Hepatocyte (in vitro differentiated cells): ENCODE data around the gene RUNX1. TPM values are rescaled to one million over a fixed set of nuclear protein-coding genes. Genes with fewer than 3 reads are reported as not detected.

ENCODE experiments used
- DNase-seq: peaks from one replicate; pipeline ENCODE4 v3.0.0-alpha.2; 2016; ENCODE audit warnings: low spot score
- H2AFZ ChIP-seq: fragments of 200-600 bp; sonication (generic); 2 replicates; pipeline ENCODE4 v1.6.0; 2016; ENCODE audit warnings: antibody characterized with exemption, mild to moderate bottlenecking
- H3K27ac ChIP-seq: fragments of 200-600 bp; sonication (generic); 2 replicates; pipeline ENCODE4 v1.5.1; 2016; ENCODE audit warnings: mild to moderate bottlenecking
- H3K27me3 ChIP-seq: fragments of 200-600 bp; sonication (generic); 2 replicates; pipeline ENCODE4 v1.6.1; 2016
- H3K36me3 ChIP-seq: fragments of 200-600 bp; sonication (generic); replicated peaks from 2 replicates; pipeline ENCODE4 v1.5.1; 2016; ENCODE audit warnings: low read depth; ENCODE audit not compliant: insufficient read depth
- H3K4me1 ChIP-seq: fragments of 200-600 bp; sonication (generic); 2 replicates; pipeline ENCODE4 v1.5.1; 2016; ENCODE audit warnings: mild to moderate bottlenecking, moderate library complexity; ENCODE audit not compliant: insufficient read depth
- H3K4me2 ChIP-seq: fragments of 200-600 bp; sonication (generic); 2 replicates; pipeline ENCODE4 v1.6.0; 2016
- H3K4me3 ChIP-seq: fragments of 200-600 bp; sonication (generic); 2 replicates; pipeline ENCODE4 v1.5.1; 2016; ENCODE audit warnings: mild to moderate bottlenecking
- H3K79me2 ChIP-seq: fragments of 200-600 bp; sonication (generic); 2 replicates; pipeline ENCODE4 v1.6.0; 2017; ENCODE audit warnings: mild to moderate bottlenecking
- H3K9me2 ChIP-seq: fragments of 200-600 bp; sonication (generic); replicated peaks from 2 replicates; pipeline ENCODE4 v1.6.0; 2017; ENCODE audit warnings: mild to moderate bottlenecking; ENCODE audit not compliant: insufficient read depth
- H3K9me3 ChIP-seq: fragments of 200-600 bp; sonication (generic); 2 replicates; pipeline ENCODE4 v1.5.1; 2016; ENCODE audit warnings: low read depth, mild to moderate bottlenecking
- H4K20me1 ChIP-seq: fragments of 200-600 bp; sonication (generic); 2 replicates; pipeline ENCODE4 v1.6.0; 2016; ENCODE audit warnings: mild to moderate bottlenecking; ENCODE audit not compliant: insufficient read depth, poor library complexity, severe bottlenecking
- CTCF ChIP-seq: fragments of 200-600 bp; sonication (generic); IDR thresholded peaks from 2 replicates; pipeline ENCODE4 v1.5.1; 2016; ENCODE audit warnings: antibody characterized with exemption, mild to moderate bottlenecking; ENCODE audit not compliant: poor library complexity
- EZH2 ChIP-seq: fragments of 200-600 bp; sonication (generic); IDR thresholded peaks from 2 replicates; pipeline ENCODE4 v1.6.1; 2016; ENCODE audit warnings: antibody characterized with exemption, mild to moderate bottlenecking, borderline replicate concordance
- EZH2phosphoT487 ChIP-seq: fragments of 200-600 bp; sonication (generic); IDR thresholded peaks from one replicate; pipeline ENCODE4 v1.6.1; 2018; ENCODE audit warnings: antibody characterized with exemption, mild to moderate bottlenecking, low read depth, moderate library complexity; ENCODE audit not compliant: unreplicated experiment, severe bottlenecking
- WGBS: methylation state at CpG from one replicate; pipeline ENCODE4 v1.1.6; 2016; ENCODE audit warnings: low lambda C conversion rate; ENCODE audit errors: missing lambda C conversion rate; 5-methylcytosine and 5-hydroxymethylcytosine counted together
- polyA plus RNA-seq: library from polyadenylated mRNA; unstranded; fragments of >200 nt; fragmentation: Nextera tagmentation; extraction: Ambion mirVana; gene quantifications from 2 replicates; pipeline ENCODE4 v1.2.1, GENCODE V29; 2016
- total RNA-seq: library from RNA; depleted of rRNA; stranded (reverse); fragments of >200 nt; gene quantifications from 2 replicates; pipeline ENCODE4 v1.2.3, GENCODE V29; 2014

Gene RUNX1
- total and polyA plus RNA-seq, 2 experiments from 2014 or later, result 8.5 to 10.9 TPM

- Histone ChIP-seq H2AFZ (no peak overlapping the region), H3K9me2 (no peaks in the 10 kb centered on the region), H3K79me2 (no peaks in the 10 kb centered on the region), H3K9me3 (no peaks in the 10 kb centered on the region), H4K20me1 (no peaks in the 10 kb centered on the region), H3K36me3 (no peaks in the 10 kb centered on the region), H3K4me3 (no peak overlapping the region), H3K4me1 (peaks cover 31% of the 10 kb centered on the region), H3K27ac (no peak overlapping the region), H3K4me2 (no peak overlapping the region), H3K27me3 (no peaks in the 10 kb centered on the region)
- 88% methylated on average over 3 of the region's 3 CpGs for WGBS
- no peak for TF ChIP-seq EZH2phosphoT487
- TF ChIP-seq CTCF, result no peak
- TF ChIP-seq EZH2, result no peak
- DNase-seq, result no peak
Observed at GRCh38 chr21:35044128-35044527, 5.0 kb downstream of the RUNX1 start.

- H3K27ac ChIP-seq, result no peak overlapping the region
Observed at GRCh38 chr21:35043549-35043948, 5.6 kb downstream of the RUNX1 start.

GRCh38 chr21:35042836-35043235 lies 6.3 kb downstream of the RUNX1 start:
- no peak for DNase-seq
- no peaks in the 10 kb centered on the region for H3K79me2 ChIP-seq

More at GRCh38 chr21:35043549-35043948, 5.6 kb downstream of the RUNX1 start:
- H3K79me2 ChIP-seq, result no peaks in the 10 kb centered on the region
- peaks cover 27% of the 10 kb centered on the region for H3K4me1 ChIP-seq
- H3K9me3 ChIP-seq, result no peaks in the 10 kb centered on the region
- no peak overlapping the region for H3K4me3 ChIP-seq
- no peak overlapping the region for H3K4me2 ChIP-seq
- no peak for TF ChIP-seq EZH2
- TF ChIP-seq CTCF, result no peak
- TF ChIP-seq EZH2phosphoT487, result no peak
- no peaks in the 10 kb centered on the region for H3K27me3 ChIP-seq
- H3K36me3 ChIP-seq, result no peaks in the 10 kb centered on the region
- no peaks in the 10 kb centered on the region for H3K9me2 ChIP-seq
- no peak overlapping the region for H2AFZ ChIP-seq
- H4K20me1 ChIP-seq, result no peaks in the 10 kb centered on the region
- no peak for DNase-seq

More at GRCh38 chr21:35042836-35043235, 6.3 kb downstream of the RUNX1 start:
- Histone ChIP-seq H3K4me3 (no peak overlapping the region), H3K36me3 (no peaks in the 10 kb centered on the region), H3K27ac (no peak overlapping the region), H3K9me3 (no peaks in the 10 kb centered on the region), H2AFZ (no peak overlapping the region), H3K4me2 (no peak overlapping the region), H3K9me2 (no peaks in the 10 kb centered on the region), H3K4me1 (peaks cover 20% of the 10 kb centered on the region), H4K20me1 (no peaks in the 10 kb centered on the region), H3K27me3 (no peaks in the 10 kb centered on the region)
- TF ChIP-seq EZH2phosphoT487 (no peak), CTCF (no peak), EZH2 (no peak)
- 91% methylated on average over 6 of the region's 6 CpGs for WGBS
